SK-N-MC (cell line): ENCODE data around the gene NME4.
"Not testable (repeated sequence)": the region's sequence is repeated elsewhere in the genome, so short reads cannot be mapped to it uniquely, and the experiment has no call there.

Experiments used
- EZH2 ChIP-seq: fragments of 200-600 bp; sonication (generic); IDR thresholded peaks from one replicate; pipeline ENCODE4 v1.6.1; 2017; ENCODE audit warnings: antibody characterized with exemption
- FOXP2 ChIP-seq: optimal IDR thresholded peaks from 2 replicates; pipeline ENCODE3; 2011; ENCODE audit warnings: mild to moderate bottlenecking, moderate library complexity; ENCODE audit not compliant: insufficient read depth; ENCODE audit errors: extremely low read length, control extremely low read depth
- POLR2AphosphoS5 ChIP-seq: IDR thresholded peaks from 2 replicates; pipeline ENCODE4 v1.6.1; 2012; ENCODE audit warnings: mild to moderate bottlenecking, low read depth, low read length, borderline replicate concordance

GRCh38 chr16:387761-388666 is 9.0 kb upstream of the NME4 start:
- TF ChIP-seq EZH2, POLR2AphosphoS5, FOXP2: not testable (repeated sequence)
